DOHH2 (cell line): Measurements from ENCODE around the gene ZNF23.

Experiments
- H3F3A ChIP-seq: fragments of 200-600 bp; sonication (generic), shearing (Covaris generic); 2 replicates; pipeline ENCODE4 v1.6.0; 2016; ENCODE audit warnings: antibody characterized with exemption, mild to moderate bottlenecking; ENCODE audit not compliant: control insufficient read depth, insufficient read depth
- H3K27ac ChIP-seq: fragments of 200-600 bp; sonication (generic); 2 replicates; pipeline ENCODE4 v1.5.1; 2014; ENCODE audit warnings: low read depth, mild to moderate bottlenecking, low read length, moderate library complexity
- H3K27me3 ChIP-seq: fragments of 200-600 bp; sonication (generic); 2 replicates; pipeline ENCODE4 v1.6.1; 2014; ENCODE audit warnings: mild to moderate bottlenecking, low read length, mixed read lengths; ENCODE audit not compliant: control insufficient read depth
- H3K36me3 ChIP-seq: fragments of 200-600 bp; sonication (generic); 2 replicates; pipeline ENCODE4 v1.6.1; 2014; ENCODE audit warnings: mild to moderate bottlenecking, low read length, moderate library complexity, mixed read lengths; ENCODE audit not compliant: control insufficient read depth
- H3K4me1 ChIP-seq: fragments of 200-600 bp; sonication (generic); 2 replicates; pipeline ENCODE4 v1.6.1; 2014; ENCODE audit warnings: mild to moderate bottlenecking, low read length, mixed read lengths; ENCODE audit not compliant: control insufficient read depth
- H3K4me2 ChIP-seq: fragments of 200-600 bp; sonication (generic); 2 replicates; pipeline ENCODE4 v1.6.0; 2014; ENCODE audit warnings: mild to moderate bottlenecking, low read length, moderate library complexity
- H3K4me3 ChIP-seq: fragments of 200-600 bp; sonication (generic); 2 replicates; pipeline ENCODE4 v1.5.1; 2014; ENCODE audit warnings: mild to moderate bottlenecking, low read length, mixed read lengths
- H3K79me2 ChIP-seq: fragments of 200-600 bp; sonication (generic); 2 replicates; pipeline ENCODE4 v1.6.1; 2014; ENCODE audit warnings: mild to moderate bottlenecking, low read length, mixed read lengths; ENCODE audit not compliant: control insufficient read depth
- H3K9me2 ChIP-seq: fragments of 200-600 bp; sonication (generic); replicated peaks from 2 replicates; pipeline ENCODE4 v1.6.1; 2014; ENCODE audit warnings: mild to moderate bottlenecking, low read length, mixed read lengths; ENCODE audit not compliant: control insufficient read depth
- H3K9me3 ChIP-seq: fragments of 200-600 bp; sonication (generic); 2 replicates; pipeline ENCODE4 v1.6.1; 2014; ENCODE audit warnings: antibody characterized with exemption, low read length, mixed read lengths; ENCODE audit not compliant: control insufficient read depth, insufficient read depth
- H4K20me1 ChIP-seq: fragments of 200-600 bp; sonication (generic); 2 replicates; pipeline ENCODE4 v1.6.0; 2014; ENCODE audit warnings: low read depth, mild to moderate bottlenecking, antibody characterized with exemption, low read length, moderate library complexity; ENCODE audit not compliant: control insufficient read depth, insufficient read depth
- CTCF ChIP-seq: fragments of 200-600 bp; sonication (generic); IDR thresholded peaks from one replicate; pipeline ENCODE4 v1.5.1; 2014; ENCODE audit warnings: antibody characterized with exemption, mild to moderate bottlenecking, low read depth, low read length; ENCODE audit not compliant: poor library complexity, severe bottlenecking
- EZH2phosphoT487 ChIP-seq: fragments of 200-600 bp; sonication (generic); IDR thresholded peaks from 2 replicates; pipeline ENCODE4 v1.6.1; 2017; ENCODE audit warnings: borderline replicate concordance, mild to moderate bottlenecking, antibody characterized with exemption, low read length, moderate library complexity, mixed read lengths

Gene ZNF23

GRCh38 chr16:71408536-71408935 is 53.5 kb downstream of the ZNF23 start:
- Histone ChIP-seq H3F3A (no peaks in the 10 kb centered on the region), H3K79me2 (no peaks in the 10 kb centered on the region), H3K27me3 (no peaks in the 10 kb centered on the region), H3K4me2 (no peak overlapping the region), H4K20me1 (no peaks in the 10 kb centered on the region), H3K4me1 (peaks cover 8% of the 10 kb centered on the region), H3K27ac (no peak overlapping the region), H3K9me2 (no peaks in the 10 kb centered on the region), H3K36me3 (no peaks in the 10 kb centered on the region), H3K9me3 (no peaks in the 10 kb centered on the region), H3K4me3 (no peak overlapping the region)
- TF ChIP-seq CTCF: no peak

- no peak overlapping the region for H3K4me2 ChIP-seq
- peaks cover 8% of the 10 kb centered on the region for H3K4me1 ChIP-seq
- TF ChIP-seq EZH2phosphoT487 (no peak), CTCF (no peak)
- H4K20me1 ChIP-seq: no peaks in the 10 kb centered on the region
- no peaks in the 10 kb centered on the region for H3K79me2 ChIP-seq
- H3K27ac ChIP-seq: no peak overlapping the region
- no peak overlapping the region for H3K4me3 ChIP-seq
- H3K27me3 ChIP-seq: no peaks in the 10 kb centered on the region
- no peaks in the 10 kb centered on the region for H3K9me2 ChIP-seq
- H3K36me3 ChIP-seq: no peaks in the 10 kb centered on the region
- no peaks in the 10 kb centered on the region for H3F3A ChIP-seq
- no peaks in the 10 kb centered on the region for H3K9me3 ChIP-seq
Measured at GRCh38 chr16:71407731-71408130, 54.3 kb downstream of the ZNF23 start.

GRCh38 chr16:71406724-71407123 is 55.3 kb downstream of the ZNF23 start:
- no peak overlapping the region for H3K4me3 ChIP-seq
- peaks cover 4% of the 10 kb centered on the region; the same call in 1 of the 2 replicates for H3K4me1 ChIP-seq
- H3K27ac ChIP-seq: no peak overlapping the region
- H3K4me2 ChIP-seq: no peak overlapping the region
- H3K9me3 ChIP-seq: no peaks in the 10 kb centered on the region
- no peaks in the 10 kb centered on the region for H3K79me2 ChIP-seq
- no peaks in the 10 kb centered on the region for H3K27me3 ChIP-seq
- no peaks in the 10 kb centered on the region for H3K36me3 ChIP-seq
- H3K9me2 ChIP-seq: no peaks in the 10 kb centered on the region
- H4K20me1 ChIP-seq: no peaks in the 10 kb centered on the region
- TF ChIP-seq CTCF (no peak), EZH2phosphoT487 (no peak)
- H3F3A ChIP-seq: no peaks in the 10 kb centered on the region

- H3K9me3 ChIP-seq: no peaks in the 10 kb centered on the region
- no peaks in the 10 kb centered on the region for H3K9me2 ChIP-seq
- H4K20me1 ChIP-seq: no peaks in the 10 kb centered on the region
- no peaks in the 10 kb centered on the region for H3K79me2 ChIP-seq
- H3K4me1 ChIP-seq: peaks cover 4% of the 10 kb centered on the region; the same call in 1 of the 2 replicates
- H3K27ac ChIP-seq: no peak overlapping the region
- H3F3A ChIP-seq: no peaks in the 10 kb centered on the region
- H3K36me3 ChIP-seq: no peaks in the 10 kb centered on the region
- TF ChIP-seq CTCF (no peak), EZH2phosphoT487 (no peak)
- no peak overlapping the region for H3K4me2 ChIP-seq
- H3K4me3 ChIP-seq: no peak overlapping the region
- H3K27me3 ChIP-seq: no peaks in the 10 kb centered on the region
Measured at GRCh38 chr16:71406316-71406715, 55.7 kb downstream of the ZNF23 start.
